OCI-LY1 (cell line): ENCODE results near the gene SLC26A4.

Source experiments
- H2AFZ ChIP-seq: fragments of 200-600 bp; sonication (generic), shearing (Covaris generic); 2 replicates; pipeline ENCODE4 v1.6.0; 2014; ENCODE audit warnings: antibody characterized with exemption, mild to moderate bottlenecking, low read length
- H3F3A ChIP-seq: fragments of 200-600 bp; sonication (generic), shearing (Covaris generic); 2 replicates; pipeline ENCODE4 v1.6.0; 2014; ENCODE audit warnings: mild to moderate bottlenecking, antibody characterized with exemption, low read length, moderate library complexity; ENCODE audit not compliant: insufficient read depth
- H3K27ac ChIP-seq: fragments of 200-600 bp; sonication (generic); 2 replicates; pipeline ENCODE4 v1.5.1; 2014; ENCODE audit warnings: low read length, mixed run types, mild to moderate bottlenecking, low read depth; ENCODE audit not compliant: poor library complexity, severe bottlenecking
- H3K27me3 ChIP-seq: fragments of 200-600 bp; sonication (generic); 2 replicates; pipeline ENCODE4 v1.6.0; 2014; ENCODE audit warnings: antibody characterized with exemption, mild to moderate bottlenecking, low read length, moderate library complexity; ENCODE audit not compliant: insufficient read depth
- H3K36me3 ChIP-seq: fragments of 200-600 bp; sonication (generic); 2 replicates; pipeline ENCODE4 v1.6.1; 2014; ENCODE audit warnings: mild to moderate bottlenecking, antibody characterized with exemption, low read length, moderate library complexity, mixed read lengths; ENCODE audit not compliant: insufficient read depth
- H3K4me1 ChIP-seq: fragments of 200-600 bp; sonication (generic); 2 replicates; pipeline ENCODE4 v1.5.1; 2014; ENCODE audit warnings: mild to moderate bottlenecking, low read length, moderate library complexity; ENCODE audit not compliant: insufficient read depth, severe bottlenecking
- H3K4me2 ChIP-seq: fragments of 200-600 bp; sonication (generic), shearing (Covaris generic); 2 replicates; pipeline ENCODE4 v1.6.1; 2014; ENCODE audit warnings: low read length
- H3K4me3 ChIP-seq: fragments of 200-600 bp; sonication (generic); 2 replicates; pipeline ENCODE4 v1.5.1; 2014; ENCODE audit warnings: low read length, low read depth, mild to moderate bottlenecking, mixed read lengths; ENCODE audit not compliant: poor library complexity, severe bottlenecking
- H3K79me2 ChIP-seq: fragments of 200-600 bp; shearing (Covaris generic); 2 replicates; pipeline ENCODE4 v1.6.1; 2016; ENCODE audit warnings: mixed run types, low read length, mixed read lengths; ENCODE audit not compliant: insufficient read depth
- H3K9ac ChIP-seq: fragments of 200-600 bp; sonication (generic), shearing (Covaris generic); 2 replicates; pipeline ENCODE4 v1.6.1; 2014; ENCODE audit warnings: mild to moderate bottlenecking, low read length, mixed read lengths
- H3K9me2 ChIP-seq: fragments of 200-600 bp; sonication (generic), shearing (Covaris generic); 2 replicates; pipeline ENCODE4 v1.6.1; 2014; ENCODE audit warnings: low read depth, mild to moderate bottlenecking, low read length, mixed read lengths
- H3K9me3 ChIP-seq: fragments of 200-600 bp; shearing (Covaris generic); 2 replicates; pipeline ENCODE4 v1.6.1; 2014; ENCODE audit warnings: low read length, mixed read lengths
- H4K20me1 ChIP-seq: fragments of 200-600 bp; sonication (generic), shearing (Covaris generic); 2 replicates; pipeline ENCODE4 v1.6.0; 2016; ENCODE audit warnings: mild to moderate bottlenecking, low read length; ENCODE audit not compliant: insufficient read depth
- EZH2 ChIP-seq: fragments of 200-600 bp; sonication (generic), shearing (Covaris generic); IDR thresholded peaks from 2 replicates; pipeline ENCODE4 v1.8.0; 2017; ENCODE audit warnings: borderline replicate concordance, mixed run types, mild to moderate bottlenecking, antibody characterized with exemption, low read length, moderate library complexity, mixed read lengths
- TF ChIP-seq, protein P1 (sequence below): fragments of 200-600 bp; sonication (generic), shearing (Covaris generic); IDR thresholded peaks from 2 replicates; pipeline ENCODE4 v1.5.1; 2017; ENCODE audit warnings: mild to moderate bottlenecking, antibody characterized with exemption, low read length, moderate library complexity, mixed read lengths

Gene SLC26A4

DNA sequence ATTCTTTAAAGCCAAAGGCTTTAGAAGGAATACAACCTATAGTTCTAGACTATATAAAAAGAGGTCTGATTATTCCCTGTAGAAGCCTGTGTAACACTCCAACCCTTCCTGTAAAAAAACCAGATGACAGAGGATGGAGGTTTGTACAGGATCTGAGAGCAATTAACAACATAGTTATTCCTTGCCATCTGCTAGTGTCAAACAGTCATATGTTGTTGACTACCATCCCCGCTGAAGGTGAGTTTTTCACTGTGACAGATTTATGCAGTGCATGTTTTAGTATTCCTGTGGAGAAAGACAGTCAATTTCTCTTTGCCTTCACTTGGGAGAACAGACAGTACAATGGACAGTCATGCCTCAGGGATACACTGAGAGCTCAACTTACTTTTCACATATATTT, 19.0 kb upstream of the SLC26A4 start:
- Histone ChIP-seq H3K9me3 (peaks cover 6% of the 10 kb centered on the region; the same call in 1 of the 2 replicates), H3K27ac (no peak overlapping the region), H3K4me3 (no peak overlapping the region), H3K4me1 (peaks cover 14% of the 10 kb centered on the region), H3K36me3 (no peaks in the 10 kb centered on the region), H3K27me3 (no peaks in the 10 kb centered on the region; the same call in 1 of the 2 replicates), H3K9me2 (no peaks in the 10 kb centered on the region), H4K20me1 (no peaks in the 10 kb centered on the region), H3K9ac (no peak overlapping the region), H2AFZ (no peak overlapping the region), H3F3A (no peaks in the 10 kb centered on the region), H3K4me2 (no peak overlapping the region), H3K79me2 (no peaks in the 10 kb centered on the region)
- no peak for TF ChIP-seq EZH2
- TF ChIP-seq, protein P1, sequence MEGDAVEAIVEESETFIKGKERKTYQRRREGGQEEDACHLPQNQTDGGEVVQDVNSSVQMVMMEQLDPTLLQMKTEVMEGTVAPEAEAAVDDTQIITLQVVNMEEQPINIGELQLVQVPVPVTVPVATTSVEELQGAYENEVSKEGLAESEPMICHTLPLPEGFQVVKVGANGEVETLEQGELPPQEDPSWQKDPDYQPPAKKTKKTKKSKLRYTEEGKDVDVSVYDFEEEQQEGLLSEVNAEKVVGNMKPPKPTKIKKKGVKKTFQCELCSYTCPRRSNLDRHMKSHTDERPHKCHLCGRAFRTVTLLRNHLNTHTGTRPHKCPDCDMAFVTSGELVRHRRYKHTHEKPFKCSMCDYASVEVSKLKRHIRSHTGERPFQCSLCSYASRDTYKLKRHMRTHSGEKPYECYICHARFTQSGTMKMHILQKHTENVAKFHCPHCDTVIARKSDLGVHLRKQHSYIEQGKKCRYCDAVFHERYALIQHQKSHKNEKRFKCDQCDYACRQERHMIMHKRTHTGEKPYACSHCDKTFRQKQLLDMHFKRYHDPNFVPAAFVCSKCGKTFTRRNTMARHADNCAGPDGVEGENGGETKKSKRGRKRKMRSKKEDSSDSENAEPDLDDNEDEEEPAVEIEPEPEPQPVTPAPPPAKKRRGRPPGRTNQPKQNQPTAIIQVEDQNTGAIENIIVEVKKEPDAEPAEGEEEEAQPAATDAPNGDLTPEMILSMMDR: no peak

DNA sequence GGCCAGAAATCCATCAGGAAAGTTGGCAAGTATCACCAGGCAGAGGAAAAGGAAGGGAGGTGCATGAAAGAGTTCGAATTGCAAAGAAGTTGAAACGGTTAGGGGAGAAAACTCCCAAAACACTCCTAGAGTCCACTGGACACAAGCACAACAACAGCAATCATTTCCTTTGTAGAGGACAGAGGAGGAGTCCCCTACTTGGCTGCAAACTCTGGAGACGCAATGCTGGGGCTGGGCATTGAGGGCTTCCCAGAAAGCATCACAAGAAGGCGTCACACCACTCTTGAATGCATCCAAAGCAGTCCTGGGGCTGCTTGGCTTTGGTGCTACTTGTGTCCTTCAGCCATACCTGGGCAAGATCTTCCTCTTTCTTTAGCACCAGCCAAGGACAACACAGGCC, 18.1 kb upstream of the SLC26A4 start:
- Histone ChIP-seq H3K79me2 (no peaks in the 10 kb centered on the region), H3K27me3 (no peaks in the 10 kb centered on the region; the same call in 1 of the 2 replicates), H2AFZ (no peak overlapping the region), H3K4me2 (no peak overlapping the region), H4K20me1 (no peaks in the 10 kb centered on the region), H3K4me1 (peaks cover 14% of the 10 kb centered on the region), H3K27ac (no peak overlapping the region), H3K9ac (no peak overlapping the region), H3K9me3 (peaks cover 4% of the 10 kb centered on the region; the same call in 1 of the 2 replicates), H3K9me2 (no peaks in the 10 kb centered on the region), H3K36me3 (no peaks in the 10 kb centered on the region), H3F3A (no peaks in the 10 kb centered on the region), H3K4me3 (no peak overlapping the region)
- TF ChIP-seq, protein P1: no peak
- no peak for TF ChIP-seq EZH2

DNA sequence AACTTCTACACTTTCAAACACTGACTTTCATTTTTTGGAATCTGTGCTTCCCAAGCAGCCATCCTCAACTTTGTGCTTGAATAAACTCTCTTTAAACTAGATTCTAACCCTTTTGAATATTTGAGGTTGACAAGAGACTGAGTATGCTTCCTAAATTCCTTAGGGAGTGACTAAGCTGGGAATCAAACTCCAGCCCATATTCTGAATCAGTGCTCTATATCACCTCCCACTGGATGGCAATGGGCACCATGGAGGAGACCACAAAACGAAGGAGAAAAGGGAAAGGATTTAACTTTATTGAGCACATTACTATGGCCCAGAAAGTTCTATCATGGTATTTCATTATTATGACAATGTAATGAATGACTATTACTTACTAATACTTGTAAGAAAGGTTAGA, 17.2 kb upstream of the SLC26A4 start:
- Histone ChIP-seq H3K27me3 (no peaks in the 10 kb centered on the region; the same call in 1 of the 2 replicates), H3K4me1 (peaks cover 10% of the 10 kb centered on the region), H2AFZ (no peak overlapping the region), H3K4me2 (no peak overlapping the region), H3K27ac (no peak overlapping the region), H3K36me3 (no peaks in the 10 kb centered on the region), H3K9me2 (no peaks in the 10 kb centered on the region), H3K9ac (no peak overlapping the region), H3F3A (no peaks in the 10 kb centered on the region), H4K20me1 (no peaks in the 10 kb centered on the region), H3K79me2 (no peaks in the 10 kb centered on the region), H3K9me3 (0 out of 2 replicates have a peak, but pooled peaks cover 3% of the 10 kb centered on the region), H3K4me3 (no peak overlapping the region)
- TF ChIP-seq, protein P1: no peak
- no peak for TF ChIP-seq EZH2
